HEK293 (cell line): ENCODE results near the gene TANGO2.

Source experiments
- BCL11A ChIP-seq: fragments of 450-650 bp; formaldehyde crosslinking; IDR thresholded peaks from 2 replicates; pipeline ENCODE4 v1.5.1; 2016; ENCODE audit warnings: low read depth, missing biosample characterization, missing genetic modification characterization
- GLI4 ChIP-seq: fragments of 450-650 bp; formaldehyde crosslinking; IDR thresholded peaks from 2 replicates; pipeline ENCODE4 v1.5.1; 2016; ENCODE audit warnings: missing biosample characterization, missing genetic modification characterization
- HOXD13 ChIP-seq: sonication (generic); formaldehyde crosslinking; IDR thresholded peaks from 2 replicates; pipeline ENCODE4 v1.8.0; 2022; ENCODE audit warnings: missing genetic modification reagents, borderline replicate concordance
- MYNN ChIP-seq: fragments of 450-650 bp; formaldehyde crosslinking; IDR thresholded peaks from 2 replicates; pipeline ENCODE4 v1.5.1; 2016; ENCODE audit warnings: missing biosample characterization, missing genetic modification characterization, borderline replicate concordance
- SALL2 ChIP-seq: fragments of 450-650 bp; formaldehyde crosslinking; IDR thresholded peaks from 2 replicates; pipeline ENCODE4 v1.5.0; 2017; ENCODE audit warnings: missing biosample characterization, mild to moderate bottlenecking, missing genetic modification characterization, borderline replicate concordance
- SETDB1 ChIP-seq: IDR thresholded peaks from one replicate; pipeline ENCODE4 v1.6.1; 2017; ENCODE audit warnings: mild to moderate bottlenecking, low read length, moderate library complexity, mixed read lengths; ENCODE audit not compliant: insufficient read length
- YY1 ChIP-seq: fragments of 450-650 bp; formaldehyde crosslinking; IDR thresholded peaks from 2 replicates; pipeline ENCODE4 v1.5.1; 2018; ENCODE audit warnings: missing biosample characterization, missing genetic modification characterization
- ZFP37 ChIP-seq: fragments of 450-650 bp; formaldehyde crosslinking; IDR thresholded peaks from 2 replicates; pipeline ENCODE4 v1.5.1; 2016; ENCODE audit warnings: missing biosample characterization, missing genetic modification characterization
- ZFP41 ChIP-seq: fragments of 450-650 bp; formaldehyde crosslinking; IDR thresholded peaks from 2 replicates; pipeline ENCODE4 v1.5.1; 2016; ENCODE audit warnings: missing biosample characterization, missing genetic modification characterization, borderline replicate concordance
- ZFP69B ChIP-seq: fragments of 450-650 bp; formaldehyde crosslinking; IDR thresholded peaks from 2 replicates; pipeline ENCODE4 v1.5.1; 2016; ENCODE audit warnings: missing biosample characterization, missing genetic modification characterization
- ZNF10 ChIP-seq: fragments of 450-650 bp; formaldehyde crosslinking; IDR thresholded peaks from 2 replicates; pipeline ENCODE4 v1.5.1; 2017; ENCODE audit warnings: missing biosample characterization, missing genetic modification characterization
- ZNF155 ChIP-seq: fragments of 450-650 bp; formaldehyde crosslinking; IDR thresholded peaks from 2 replicates; pipeline ENCODE4 v1.5.1; 2016; ENCODE audit warnings: missing biosample characterization, missing genetic modification characterization
- ZNF274 ChIP-seq, 2 experiments: fragments of 200-500 bp in 1 of 2; fragments of 450-650 bp in 1 of 2; sonication (Bioruptor generic) in 1 of 2; formaldehyde crosslinking in 1 of 2; IDR thresholded peaks; 2 replicates each; pipeline versions ENCODE4 v1.5.1 to v1.6.1; 2014 to 2016; ENCODE audit warnings: borderline replicate concordance in 1 of 2, inconsistent platforms in 1 of 2, low read length in 1 of 2, missing biosample characterization in 1 of 2, missing genetic modification characterization in 1 of 2
- ZNF302 ChIP-seq: fragments of 450-650 bp; formaldehyde crosslinking; IDR thresholded peaks from 2 replicates; pipeline ENCODE4 v1.5.1; 2016; ENCODE audit warnings: missing biosample characterization, missing genetic modification characterization, low read depth
- ZNF341 ChIP-seq: fragments of 450-650 bp; formaldehyde crosslinking; IDR thresholded peaks from 2 replicates; pipeline ENCODE4; 2016; ENCODE audit warnings: low read depth, missing biosample characterization, missing genetic modification characterization
- ZNF423 ChIP-seq: fragments of 450-650 bp; formaldehyde crosslinking; IDR thresholded peaks from 2 replicates; pipeline ENCODE4 v1.5.1; 2016; ENCODE audit warnings: missing biosample characterization, missing genetic modification characterization
- ZNF433 ChIP-seq: fragments of 450-650 bp; formaldehyde crosslinking; IDR thresholded peaks from 2 replicates; pipeline ENCODE4 v1.5.1; 2016; ENCODE audit warnings: missing biosample characterization, missing genetic modification characterization, low read depth
- ZNF501 ChIP-seq: fragments of 450-650 bp; formaldehyde crosslinking; IDR thresholded peaks from 2 replicates; pipeline ENCODE4 v1.5.1; 2016; ENCODE audit warnings: missing biosample characterization, missing genetic modification characterization
- ZNF658 ChIP-seq: fragments of 450-650 bp; formaldehyde crosslinking; IDR thresholded peaks from 2 replicates; pipeline ENCODE4; 2016; ENCODE audit warnings: missing biosample characterization, missing genetic modification characterization
- ZNF747 ChIP-seq: fragments of 450-650 bp; formaldehyde crosslinking; IDR thresholded peaks from 2 replicates; pipeline ENCODE4 v1.5.1; 2016; ENCODE audit warnings: missing biosample characterization, missing genetic modification characterization
- ZNF776 ChIP-seq: fragments of 450-650 bp; formaldehyde crosslinking; IDR thresholded peaks from 2 replicates; pipeline ENCODE4 v1.5.0; 2017; ENCODE audit warnings: missing biosample characterization, missing genetic modification characterization, borderline replicate concordance
- ZNF830 ChIP-seq: fragments of 450-650 bp; IDR thresholded peaks from 2 replicates; pipeline ENCODE4 v1.5.0; 2018; ENCODE audit warnings: missing biosample characterization, missing genetic modification characterization, low read depth, mild to moderate bottlenecking, moderate library complexity
- ZSCAN16 ChIP-seq: fragments of 450-650 bp; formaldehyde crosslinking; IDR thresholded peaks from 2 replicates; pipeline ENCODE4 v1.5.1; 2016; ENCODE audit warnings: missing biosample characterization, missing genetic modification characterization
- TF ChIP-seq, protein P1 (sequence below): fragments of 450-650 bp; formaldehyde crosslinking; IDR thresholded peaks from 2 replicates; pipeline ENCODE4 v1.5.1; 2017; ENCODE audit warnings: missing biosample characterization, missing genetic modification characterization
- TF ChIP-seq, protein P2 (sequence below): fragments of 450-650 bp; formaldehyde crosslinking; IDR thresholded peaks from 2 replicates; pipeline ENCODE4 v1.5.1; 2016; ENCODE audit warnings: missing biosample characterization, missing genetic modification characterization
- TF ChIP-seq, protein P3 (sequence below): fragments of 450-650 bp; formaldehyde crosslinking; IDR thresholded peaks from 2 replicates; pipeline ENCODE4 v1.5.1; 2016; ENCODE audit warnings: missing biosample characterization, missing genetic modification characterization, borderline replicate concordance
- TF ChIP-seq, protein P4 (sequence below): fragments of 450-650 bp; formaldehyde crosslinking; IDR thresholded peaks from 2 replicates; pipeline ENCODE4 v1.5.1; 2017; ENCODE audit warnings: missing biosample characterization, missing genetic modification characterization
- TF ChIP-seq, protein P5 (sequence below): fragments of 450-650 bp; formaldehyde crosslinking; IDR thresholded peaks from 2 replicates; pipeline ENCODE4 v1.5.1; 2017; ENCODE audit warnings: missing biosample characterization, missing genetic modification characterization

Gene TANGO2

DNA sequence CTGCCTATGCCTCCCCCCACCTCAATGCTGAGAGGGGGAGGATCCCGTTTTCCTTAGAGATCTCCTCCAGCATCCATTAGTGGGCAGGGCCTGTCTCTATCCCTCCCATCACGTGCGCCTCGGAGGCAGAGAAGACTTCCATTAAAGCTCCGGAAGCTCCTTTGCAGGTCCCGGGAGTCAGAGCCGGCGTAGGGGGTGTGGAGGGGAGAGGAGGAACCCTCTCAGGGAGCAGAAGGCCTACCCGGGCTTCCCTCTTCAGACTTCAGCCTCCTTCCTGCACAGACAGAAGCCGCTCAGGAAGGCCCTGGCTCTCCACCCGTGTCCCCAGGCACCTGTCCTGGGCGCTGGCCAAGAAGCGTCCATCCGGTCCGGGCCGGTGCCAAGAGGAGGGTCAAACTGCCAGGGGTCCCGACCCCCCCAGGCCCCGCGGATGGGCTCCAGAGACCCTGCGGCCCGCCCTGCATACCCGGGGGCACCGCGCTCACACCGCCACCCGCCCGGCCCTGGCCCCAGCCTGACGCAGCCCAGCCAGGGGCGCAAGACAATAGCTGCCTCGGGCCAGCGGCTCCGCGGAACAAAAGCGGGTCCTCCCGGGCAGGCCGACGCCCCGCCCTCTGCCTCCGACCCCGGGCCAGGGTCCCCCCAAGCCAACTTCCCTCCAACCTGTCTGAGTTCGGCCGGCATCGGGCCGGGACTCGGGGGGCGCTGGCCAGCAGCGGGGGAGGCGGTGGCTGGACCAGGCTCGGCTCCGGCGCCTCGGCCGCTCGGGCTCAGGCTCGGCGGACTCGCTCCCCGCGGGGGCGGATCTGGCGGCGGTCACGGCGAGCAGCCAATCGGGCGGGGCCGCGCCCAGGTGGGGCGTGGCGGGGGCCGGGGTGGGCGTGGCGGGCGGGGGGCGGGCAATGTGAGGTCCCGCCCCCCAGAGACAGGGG, 34.2 kb upstream of the TANGO2 start (continued):
- TF ChIP-seq, protein P1, sequence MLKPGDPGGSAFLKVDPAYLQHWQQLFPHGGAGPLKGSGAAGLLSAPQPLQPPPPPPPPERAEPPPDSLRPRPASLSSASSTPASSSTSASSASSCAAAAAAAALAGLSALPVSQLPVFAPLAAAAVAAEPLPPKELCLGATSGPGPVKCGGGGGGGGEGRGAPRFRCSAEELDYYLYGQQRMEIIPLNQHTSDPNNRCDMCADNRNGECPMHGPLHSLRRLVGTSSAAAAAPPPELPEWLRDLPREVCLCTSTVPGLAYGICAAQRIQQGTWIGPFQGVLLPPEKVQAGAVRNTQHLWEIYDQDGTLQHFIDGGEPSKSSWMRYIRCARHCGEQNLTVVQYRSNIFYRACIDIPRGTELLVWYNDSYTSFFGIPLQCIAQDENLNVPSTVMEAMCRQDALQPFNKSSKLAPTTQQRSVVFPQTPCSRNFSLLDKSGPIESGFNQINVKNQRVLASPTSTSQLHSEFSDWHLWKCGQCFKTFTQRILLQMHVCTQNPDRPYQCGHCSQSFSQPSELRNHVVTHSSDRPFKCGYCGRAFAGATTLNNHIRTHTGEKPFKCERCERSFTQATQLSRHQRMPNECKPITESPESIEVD (tag by site-specific recombination), result no peak
- no peak for TF ChIP-seq HOXD13 (CRISPR knock-in tag)
- TF ChIP-seq ZNF830, result no peak
- TF ChIP-seq ZSCAN16 (tag by site-specific recombination), result no peak
- no peak for TF ChIP-seq ZFP41 (tag by site-specific recombination)
- TF ChIP-seq YY1, result no peak; the same call in 1 of the 2 replicates
- TF ChIP-seq, protein P2, sequence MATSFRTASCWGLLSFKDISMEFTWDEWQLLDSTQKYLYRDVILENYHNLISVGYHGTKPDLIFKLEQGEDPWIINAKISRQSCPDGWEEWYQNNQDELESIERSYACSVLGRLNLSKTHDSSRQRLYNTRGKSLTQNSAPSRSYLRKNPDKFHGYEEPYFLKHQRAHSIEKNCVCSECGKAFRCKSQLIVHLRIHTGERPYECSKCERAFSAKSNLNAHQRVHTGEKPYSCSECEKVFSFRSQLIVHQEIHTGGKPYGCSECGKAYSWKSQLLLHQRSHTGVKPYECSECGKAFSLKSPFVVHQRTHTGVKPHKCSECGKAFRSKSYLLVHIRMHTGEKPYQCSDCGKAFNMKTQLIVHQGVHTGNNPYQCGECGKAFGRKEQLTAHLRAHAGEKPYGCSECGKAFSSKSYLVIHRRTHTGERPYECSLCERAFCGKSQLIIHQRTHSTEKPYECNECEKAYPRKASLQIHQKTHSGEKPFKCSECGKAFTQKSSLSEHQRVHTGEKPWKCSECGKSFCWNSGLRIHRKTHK (tag by site-specific recombination), result no peak
- TF ChIP-seq, protein P3, sequence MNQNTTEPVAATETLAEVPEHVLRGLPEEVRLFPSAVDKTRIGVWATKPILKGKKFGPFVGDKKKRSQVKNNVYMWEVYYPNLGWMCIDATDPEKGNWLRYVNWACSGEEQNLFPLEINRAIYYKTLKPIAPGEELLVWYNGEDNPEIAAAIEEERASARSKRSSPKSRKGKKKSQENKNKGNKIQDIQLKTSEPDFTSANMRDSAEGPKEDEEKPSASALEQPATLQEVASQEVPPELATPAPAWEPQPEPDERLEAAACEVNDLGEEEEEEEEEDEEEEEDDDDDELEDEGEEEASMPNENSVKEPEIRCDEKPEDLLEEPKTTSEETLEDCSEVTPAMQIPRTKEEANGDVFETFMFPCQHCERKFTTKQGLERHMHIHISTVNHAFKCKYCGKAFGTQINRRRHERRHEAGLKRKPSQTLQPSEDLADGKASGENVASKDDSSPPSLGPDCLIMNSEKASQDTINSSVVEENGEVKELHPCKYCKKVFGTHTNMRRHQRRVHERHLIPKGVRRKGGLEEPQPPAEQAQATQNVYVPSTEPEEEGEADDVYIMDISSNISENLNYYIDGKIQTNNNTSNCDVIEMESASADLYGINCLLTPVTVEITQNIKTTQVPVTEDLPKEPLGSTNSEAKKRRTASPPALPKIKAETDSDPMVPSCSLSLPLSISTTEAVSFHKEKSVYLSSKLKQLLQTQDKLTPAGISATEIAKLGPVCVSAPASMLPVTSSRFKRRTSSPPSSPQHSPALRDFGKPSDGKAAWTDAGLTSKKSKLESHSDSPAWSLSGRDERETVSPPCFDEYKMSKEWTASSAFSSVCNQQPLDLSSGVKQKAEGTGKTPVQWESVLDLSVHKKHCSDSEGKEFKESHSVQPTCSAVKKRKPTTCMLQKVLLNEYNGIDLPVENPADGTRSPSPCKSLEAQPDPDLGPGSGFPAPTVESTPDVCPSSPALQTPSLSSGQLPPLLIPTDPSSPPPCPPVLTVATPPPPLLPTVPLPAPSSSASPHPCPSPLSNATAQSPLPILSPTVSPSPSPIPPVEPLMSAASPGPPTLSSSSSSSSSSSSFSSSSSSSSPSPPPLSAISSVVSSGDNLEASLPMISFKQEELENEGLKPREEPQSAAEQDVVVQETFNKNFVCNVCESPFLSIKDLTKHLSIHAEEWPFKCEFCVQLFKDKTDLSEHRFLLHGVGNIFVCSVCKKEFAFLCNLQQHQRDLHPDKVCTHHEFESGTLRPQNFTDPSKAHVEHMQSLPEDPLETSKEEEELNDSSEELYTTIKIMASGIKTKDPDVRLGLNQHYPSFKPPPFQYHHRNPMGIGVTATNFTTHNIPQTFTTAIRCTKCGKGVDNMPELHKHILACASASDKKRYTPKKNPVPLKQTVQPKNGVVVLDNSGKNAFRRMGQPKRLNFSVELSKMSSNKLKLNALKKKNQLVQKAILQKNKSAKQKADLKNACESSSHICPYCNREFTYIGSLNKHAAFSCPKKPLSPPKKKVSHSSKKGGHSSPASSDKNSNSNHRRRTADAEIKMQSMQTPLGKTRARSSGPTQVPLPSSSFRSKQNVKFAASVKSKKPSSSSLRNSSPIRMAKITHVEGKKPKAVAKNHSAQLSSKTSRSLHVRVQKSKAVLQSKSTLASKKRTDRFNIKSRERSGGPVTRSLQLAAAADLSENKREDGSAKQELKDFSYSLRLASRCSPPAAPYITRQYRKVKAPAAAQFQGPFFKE (tag by site-specific recombination), result no peak
- no peak for TF ChIP-seq SETDB1
- no peak for TF ChIP-seq ZNF747
- 0 out of 2 replicates have a peak, but pooled peaks have one; percentile 55 for TF ChIP-seq BCL11A (tag by site-specific recombination)
- no peak for TF ChIP-seq ZFP37 (tag by site-specific recombination)
- no peak for TF ChIP-seq ZNF302 (tag by site-specific recombination)
- TF ChIP-seq ZFP69B (tag by site-specific recombination), result no peak
- TF ChIP-seq MYNN, result no peak
- no peak for TF ChIP-seq ZNF274 (IDR thresholded peaks at IDR 0.05; ENCODE audit: low read length)
- TF ChIP-seq ZNF274 (tag by site-specific recombination; IDR thresholded peaks at IDR 0.05; ENCODE audit: borderline replicate concordance), result no peak
- TF ChIP-seq ZNF423 (tag by site-specific recombination), result no peak
- TF ChIP-seq GLI4 (tag by site-specific recombination), result no peak
- TF ChIP-seq, protein P4, sequence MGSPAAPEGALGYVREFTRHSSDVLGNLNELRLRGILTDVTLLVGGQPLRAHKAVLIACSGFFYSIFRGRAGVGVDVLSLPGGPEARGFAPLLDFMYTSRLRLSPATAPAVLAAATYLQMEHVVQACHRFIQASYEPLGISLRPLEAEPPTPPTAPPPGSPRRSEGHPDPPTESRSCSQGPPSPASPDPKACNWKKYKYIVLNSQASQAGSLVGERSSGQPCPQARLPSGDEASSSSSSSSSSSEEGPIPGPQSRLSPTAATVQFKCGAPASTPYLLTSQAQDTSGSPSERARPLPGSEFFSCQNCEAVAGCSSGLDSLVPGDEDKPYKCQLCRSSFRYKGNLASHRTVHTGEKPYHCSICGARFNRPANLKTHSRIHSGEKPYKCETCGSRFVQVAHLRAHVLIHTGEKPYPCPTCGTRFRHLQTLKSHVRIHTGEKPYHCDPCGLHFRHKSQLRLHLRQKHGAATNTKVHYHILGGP (tag by site-specific recombination), result no peak
- no peak for TF ChIP-seq ZNF501 (tag by site-specific recombination)
- no peak for TF ChIP-seq ZNF10 (tag by site-specific recombination)
- TF ChIP-seq ZNF341 (tag by site-specific recombination), result no peak
- TF ChIP-seq ZNF155 (tag by site-specific recombination), result no peak
- no peak for TF ChIP-seq SALL2 (tag by site-specific recombination)
- no peak for TF ChIP-seq ZNF433 (tag by site-specific recombination)
- TF ChIP-seq ZNF776, result no peak
- no peak for TF ChIP-seq ZNF658 (tag by site-specific recombination)
- TF ChIP-seq, protein P5, sequence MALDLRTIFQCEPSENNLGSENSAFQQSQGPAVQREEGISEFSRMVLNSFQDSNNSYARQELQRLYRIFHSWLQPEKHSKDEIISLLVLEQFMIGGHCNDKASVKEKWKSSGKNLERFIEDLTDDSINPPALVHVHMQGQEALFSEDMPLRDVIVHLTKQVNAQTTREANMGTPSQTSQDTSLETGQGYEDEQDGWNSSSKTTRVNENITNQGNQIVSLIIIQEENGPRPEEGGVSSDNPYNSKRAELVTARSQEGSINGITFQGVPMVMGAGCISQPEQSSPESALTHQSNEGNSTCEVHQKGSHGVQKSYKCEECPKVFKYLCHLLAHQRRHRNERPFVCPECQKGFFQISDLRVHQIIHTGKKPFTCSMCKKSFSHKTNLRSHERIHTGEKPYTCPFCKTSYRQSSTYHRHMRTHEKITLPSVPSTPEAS (tag by site-specific recombination), result no peak
